Sigmoid colon (tissue), 7 donors: ENCODE data around the gene ALS2CL. TPM values are rescaled to one million over a fixed set of nuclear protein-coding genes. Genes with fewer than 3 reads are reported as not detected.
"Not testable (repeated sequence)": the region's sequence is repeated elsewhere in the genome, so short reads cannot be mapped to it uniquely, and the experiment has no call there.

Experiments used
- DNase-seq: peaks from one replicate; pipeline ENCODE4 v3.0.0-alpha.2; 2019
- H3K27ac ChIP-seq, 4 donors: fragments of 200-600 bp; sonication (generic); one replicate each; pipeline ENCODE4 v1.5.1; 2016 to 2019; ENCODE audit warnings: mild to moderate bottlenecking in 1 of 4
- H3K27me3 ChIP-seq, 3 donors: fragments of 200-600 bp; sonication (generic); one replicate each; pipeline ENCODE4 v1.5.1; 2019; ENCODE audit warnings: mild to moderate bottlenecking in 1 of 3
- H3K36me3 ChIP-seq, 4 donors: fragments of 200-600 bp; sonication (generic); one replicate each; pipeline ENCODE4 v1.5.1; 2016 to 2019
- H3K4me1 ChIP-seq, 4 donors: fragments of 200-600 bp; sonication (generic); one replicate each; pipeline ENCODE4 v1.5.1; 2017 to 2019
- H3K4me3 ChIP-seq, 4 donors: fragments of 200-600 bp; sonication (generic); one replicate each; pipeline ENCODE4 v1.5.1; 2017 to 2019; ENCODE audit warnings: mild to moderate bottlenecking in 2 of 4, moderate library complexity in 1 of 4
- H3K9me3 ChIP-seq, 4 donors: fragments of 200-600 bp in 3 of 4; sonication (generic) in 3 of 4; one replicate each; pipeline versions ENCODE4 v1.5.1 to v1.6.1; 2013 to 2019
- CTCF ChIP-seq, 4 experiments: fragments of 450-650 bp in 3 of 4; fragments of 200-600 bp in 1 of 4; IDR thresholded peaks; one replicate each; pipeline ENCODE4 v1.5.1; 2016 to 2019; ENCODE audit warnings: antibody characterized with exemption in 4 of 4, mild to moderate bottlenecking in 3 of 4, moderate library complexity in 2 of 4
- EP300 ChIP-seq, 4 donors: sonication (generic); formaldehyde crosslinking; IDR thresholded peaks; one replicate each; pipeline ENCODE4 v1.6.1; 2017; ENCODE audit warnings: antibody characterized with exemption in 4 of 4
- POLR2A ChIP-seq, 2 donors: fragments of 450-650 bp; IDR thresholded peaks; one replicate each; pipeline ENCODE4 v1.6.1; 2016; ENCODE audit warnings: antibody characterized with exemption in 2 of 2, mild to moderate bottlenecking in 2 of 2, moderate library complexity in 2 of 2
- POLR2AphosphoS5 ChIP-seq, 4 donors: sonication (generic); formaldehyde crosslinking; IDR thresholded peaks; one replicate each; pipeline ENCODE4 v1.6.1; 2017; ENCODE audit warnings: antibody characterized with exemption in 4 of 4
- WGBS, 2 donors: extraction: QIAGEN DNeasy Blood & Tissue Kit; methylation state at CpG; one replicate each; pipeline ENCODE4 v1.1.7; 2013; 5-methylcytosine and 5-hydroxymethylcytosine counted together
- intact Hi-C: fragments of 100-400 bp; cut with DNase I; formaldehyde crosslinking; loops from one replicate; pipeline ENCODE4 v1.15.1; 2023
- polyA plus RNA-seq, 3 donors: library from polyadenylated mRNA; stranded (reverse); fragments of 200-250 nt; gene quantifications; one replicate each; pipeline ENCODE4 v1.2.3, GENCODE V29; 2013
- total RNA-seq, 4 donors: library from RNA; depleted of rRNA; stranded (reverse); fragments of >200 nt; gene quantifications; one replicate each; pipeline ENCODE4 v1.1.0, GENCODE V29; 2016
- donor health status: healthy with polysubstance abuse.
- donor health status: Bipolar disorder and iron deficiency.
- donor health status: healthy.

The ALS2CL gene
- total and polyA plus RNA-seq, 7 donors: 3.9 to 35.0 (median 5.4) TPM

GRCh38 chr3:46705022-46705530 is 11.6 kb upstream of the ALS2CL start:
- H3K4me1 ChIP-seq: peaks cover 0 to 17% (median 16%) of the 10 kb centered on the region in 4 donors
- peak; percentile 81 to 96 (median 94) for TF ChIP-seq CTCF (IDR thresholded peaks at IDR 0.05)
- no peak for TF ChIP-seq EP300 (IDR thresholded peaks at IDR 0.05)
- no peak for TF ChIP-seq POLR2A (IDR thresholded peaks at IDR 0.05)
- H3K36me3 ChIP-seq: no peaks in the 10 kb centered on the region
- H3K27me3 ChIP-seq: peaks cover 0 to 18% (median 14%) of the 10 kb centered on the region in 3 donors
- no peak overlapping the region for H3K27ac ChIP-seq
- intact Hi-C loops: loop anchor here (1.0 to 5.0 kb wide), 4 partner anchors 142 to 620 kb away; no protein-coding TSS in a partner anchor
- H3K4me3 ChIP-seq: no peak overlapping the region
- H3K9me3 ChIP-seq: no peaks in the 10 kb centered on the region
- WGBS, 2 donors: 22 to 23% methylated on average over 4 of the region's 4 CpGs
- DNase-seq: peak; percentile 86

- 44 to 54% methylated on average over 7 of the region's 7 CpGs for WGBS, 2 donors
- Histone ChIP-seq H3K4me1 (peaks cover 0 to 25% (median 17%) of the 10 kb centered on the region in 4 donors), H3K27me3 (peaks cover 0 to 18% (median 14%) of the 10 kb centered on the region in 3 donors)
- H3K36me3 ChIP-seq, H3K27ac ChIP-seq, H3K9me3 ChIP-seq, H3K4me3 ChIP-seq: not testable (repeated sequence)
- intact Hi-C loops: loop anchor here (2.0 kb wide), 1 partner anchor 620 kb away; no protein-coding TSS in a partner anchor
- peak; percentile 37 for DNase-seq
Measured at GRCh38 chr3:46704346-46704745, 10.9 kb upstream of the ALS2CL start.

- H3K4me3 ChIP-seq: no peak overlapping the region
- peaks cover 0 to 18% (median 14%) of the 10 kb centered on the region in 3 donors for H3K27me3 ChIP-seq
- no peak overlapping the region for H3K27ac ChIP-seq
- intact Hi-C loops: no loop called here
- WGBS, 2 donors: 88 to 89% methylated on average over 4 of the region's 4 CpGs
- DNase-seq: no peak
- no peak for TF ChIP-seq POLR2AphosphoS5 (IDR thresholded peaks at IDR 0.05)
- no peak for TF ChIP-seq EP300 (IDR thresholded peaks at IDR 0.05)
- no peak for TF ChIP-seq POLR2A (IDR thresholded peaks at IDR 0.05)
- no peak for TF ChIP-seq CTCF (IDR thresholded peaks at IDR 0.05)
- H3K9me3 ChIP-seq: no peaks in the 10 kb centered on the region
- no peaks in the 10 kb centered on the region for H3K36me3 ChIP-seq
- H3K4me1 ChIP-seq: peaks cover 0 to 25% (median 17%) of the 10 kb centered on the region in 4 donors
Measured at GRCh38 chr3:46703013-46703520, 9.6 kb upstream of the ALS2CL start.

- TF ChIP-seq CTCF (IDR thresholded peaks at IDR 0.05) (no peak), POLR2A (IDR thresholded peaks at IDR 0.05) (no peak)
- 73 to 95% methylated on average over 4 of the region's 4 CpGs for WGBS, 2 donors
- DNase-seq: no peak
- Histone ChIP-seq H3K36me3 (no peaks in the 10 kb centered on the region), H3K4me3 (no peak overlapping the region), H3K27me3 (peaks cover 0 to 18% (median 14%) of the 10 kb centered on the region in 3 donors), H3K27ac (no peak overlapping the region), H3K9me3 (no peaks in the 10 kb centered on the region), H3K4me1 (peaks cover 0 to 25% (median 17%) of the 10 kb centered on the region in 4 donors)
- intact Hi-C loops: no loop called here
Measured at GRCh38 chr3:46702246-46703012, 8.9 kb upstream of the ALS2CL start.

GRCh38 chr3:46701181-46701939 is 7.9 kb upstream of the ALS2CL start, which contains the start of gene TMIE:
TMIE (plus strand) TSS chr3:46701392; CDS start chr3:46701488, 96 bp downstream.
- peak within 1 kb of the TSS in 3 of 4 donors; percentile 23 to 51 (median 49) for H3K4me3 ChIP-seq
- no peaks in the 10 kb centered on the region for H3K9me3 ChIP-seq
- H3K4me1 ChIP-seq: peaks cover 0 to 33% (median 26%) of the 10 kb centered on the region in 4 donors
- 4 to 10% methylated on average over 51 of the region's 51 CpGs for WGBS, 2 donors
- no peak for DNase-seq
- no peaks in the 10 kb centered on the region for H3K36me3 ChIP-seq
- H3K27me3 ChIP-seq: peaks cover 0 to 18% (median 14%) of the 10 kb centered on the region in 3 donors
- TF ChIP-seq POLR2A (IDR thresholded peaks at IDR 0.05) (no peak), POLR2AphosphoS5 (IDR thresholded peaks at IDR 0.05) (no peak), EP300 (IDR thresholded peaks at IDR 0.05) (no peak), CTCF (IDR thresholded peaks at IDR 0.05) (no peak)
- H3K27ac ChIP-seq: peak within 1 kb of the TSS in 1 of 4 donors; percentile 14
- intact Hi-C loops: no loop called here
